GM19351 (cell line): ENCODE results near the gene OR6C65.

Experiments
- ATAC-seq: cut with Tn5 transposase; IDR thresholded peaks from one replicate; pipeline ENCODE4 v1.9.1; 2021; ENCODE audit warnings: mild to moderate bottlenecking, moderate library complexity; ENCODE audit not compliant: unreplicated experiment

OR6C65 gene

GRCh38 chr12:55445357-55445756 lies 45.0 kb downstream of the OR6C65 start:
- no peak for ATAC-seq

GRCh38 chr12:55446326-55446725 lies 46.0 kb downstream of the OR6C65 start:
- no peak for ATAC-seq

GRCh38 chr12:55448825-55449224 lies 48.5 kb downstream of the OR6C65 start:
- no peak for ATAC-seq
